ENCODE results near the gene SGPP2.
"Not testable (repeated sequence)": the region's sequence is repeated elsewhere in the genome, so short reads cannot be mapped to it uniquely, and the experiment has no call there.

The SGPP2 gene

GRCh38 chr2:222427646-222428301, 3.4 kb downstream of the SGPP2 start:
- DNase-seq (ENCODE audit: low read depth): no peak

GRCh38 chr2:222430071-222430470, 5.7 kb downstream of the SGPP2 start:
- DNase-seq (ENCODE audit: low read depth): no peak

GRCh38 chr2:222430681-222431080, 6.3 kb downstream of the SGPP2 start:
- no peak for DNase-seq (ENCODE audit: low read depth)

GRCh38 chr2:222431869-222432268, 7.5 kb downstream of the SGPP2 start:
- DNase-seq (ENCODE audit: low read depth): no peak

GRCh38 chr2:222433332-222434173, 9.2 kb downstream of the SGPP2 start:
- no peak for DNase-seq (ENCODE audit: low read depth)

GRCh38 chr2:222434204-222434603, 9.9 kb downstream of the SGPP2 start:
- DNase-seq (ENCODE audit: low read depth): no peak

GRCh38 chr2:222435400-222436039, 11.2 kb downstream of the SGPP2 start:
- not testable (repeated sequence) for DNase-seq (ENCODE audit: low read depth)

- no peak for DNase-seq (ENCODE audit: low read depth)
Observed at GRCh38 chr2:222436040-222436413, 11.7 kb downstream of the SGPP2 start.

GRCh38 chr2:222439692-222440091, 15.3 kb downstream of the SGPP2 start:
- no peak for DNase-seq (ENCODE audit: low read depth)

GRCh38 chr2:222440673-222441422, 16.5 kb downstream of the SGPP2 start:
- no peak for DNase-seq (ENCODE audit: low read depth)

- DNase-seq (ENCODE audit: low read depth): no peak
Observed at GRCh38 chr2:222442665-222443064, 18.3 kb downstream of the SGPP2 start.

- DNase-seq (ENCODE audit: low read depth): no peak
Observed at GRCh38 chr2:222445227-222445626, 20.9 kb downstream of the SGPP2 start.

GRCh38 chr2:222447131-222447530, 22.8 kb downstream of the SGPP2 start:
- no peak for DNase-seq (ENCODE audit: low read depth)

- no peak for DNase-seq (ENCODE audit: low read depth)
Observed at GRCh38 chr2:222448748-222449181, 24.4 kb downstream of the SGPP2 start.

- no peak for DNase-seq (ENCODE audit: low read depth)
Observed at GRCh38 chr2:222450021-222450420, 25.7 kb downstream of the SGPP2 start.

- DNase-seq (ENCODE audit: low read depth): no peak
Observed at GRCh38 chr2:222451224-222451674, 26.9 kb downstream of the SGPP2 start.

- DNase-seq (ENCODE audit: low read depth): no peak
Observed at GRCh38 chr2:222452422-222452950, 28.1 kb downstream of the SGPP2 start.

- DNase-seq (ENCODE audit: low read depth): no peak
Observed at GRCh38 chr2:222456479-222457077, 32.2 kb downstream of the SGPP2 start.

GRCh38 chr2:222459983-222460382, 35.6 kb downstream of the SGPP2 start:
- DNase-seq (ENCODE audit: low read depth): no peak

- no peak for DNase-seq (ENCODE audit: low read depth)
Observed at GRCh38 chr2:222465746-222466145, 41.4 kb downstream of the SGPP2 start.

GRCh38 chr2:222468346-222468745, 44.0 kb downstream of the SGPP2 start:
- no peak for DNase-seq (ENCODE audit: low read depth)

Measured in T follicular helper cell (primary cell).